GM21576 (cell line): ENCODE results near the gene ACSL3.
A peak's percentile ranks its signal among the peaks of the same experiment; 100 is the strongest.
"Not testable (repeated sequence)": the region's sequence is repeated elsewhere in the genome, so short reads cannot be mapped to it uniquely, and the experiment has no call there.

Experiments
- ATAC-seq: cut with Tn5 transposase; IDR thresholded peaks from one replicate; pipeline ENCODE4 v1.9.1; 2021; ENCODE audit warnings: mild to moderate bottlenecking, moderate library complexity; ENCODE audit not compliant: unreplicated experiment

The ACSL3 gene

GRCh38 chr2:222851956-222852617 is 8.7 kb upstream of the ACSL3 start:
- ATAC-seq, result no peak

GRCh38 chr2:222854773-222855700 is 5.8 kb upstream of the ACSL3 start:
- ATAC-seq, result no peak

GRCh38 chr2:222859786-222860612 is 837 bp upstream of the ACSL3 start:
- ATAC-seq, result no peak

- ATAC-seq, result peak; percentile 28
Observed at GRCh38 chr2:222861411-222862105, 722 bp downstream of the ACSL3 start.

- no peak for ATAC-seq
Observed at GRCh38 chr2:222862106-222862908, 1.5 kb downstream of the ACSL3 start.

- ATAC-seq, result no peak
Observed at GRCh38 chr2:222862909-222863544, 2.2 kb downstream of the ACSL3 start.

- no peak for ATAC-seq
Observed at GRCh38 chr2:222864296-222864695, 3.5 kb downstream of the ACSL3 start.

GRCh38 chr2:222865301-222865700 is 4.5 kb downstream of the ACSL3 start:
- no peak for ATAC-seq

GRCh38 chr2:222866358-222866960 is 5.6 kb downstream of the ACSL3 start:
- ATAC-seq, result no peak

- ATAC-seq, result not testable (repeated sequence)
Observed at GRCh38 chr2:222868560-222869251, 7.9 kb downstream of the ACSL3 start.

- no peak for ATAC-seq
Observed at GRCh38 chr2:222869252-222869560, 8.4 kb downstream of the ACSL3 start.

- ATAC-seq, result no peak
Observed at GRCh38 chr2:222871291-222871690, 10.5 kb downstream of the ACSL3 start.

GRCh38 chr2:222872551-222872950 is 11.7 kb downstream of the ACSL3 start:
- ATAC-seq, result no peak

GRCh38 chr2:222875482-222875881 is 14.6 kb downstream of the ACSL3 start:
- no peak for ATAC-seq

- no peak for ATAC-seq
Observed at GRCh38 chr2:222876947-222877346, 16.1 kb downstream of the ACSL3 start.

- ATAC-seq, result no peak
Observed at GRCh38 chr2:222877556-222878300, 16.9 kb downstream of the ACSL3 start.

- ATAC-seq, result no peak
Observed at GRCh38 chr2:222878301-222878876, 17.6 kb downstream of the ACSL3 start.
